ENCODE measurements around the gene SAFB2. TPM values are rescaled to one million over a fixed set of nuclear protein-coding genes. Genes with fewer than 3 reads are reported as not detected.

Gene SAFB2
- total RNA-seq, 1 experiment from 2014 or later = 76.1 TPM

DNA sequence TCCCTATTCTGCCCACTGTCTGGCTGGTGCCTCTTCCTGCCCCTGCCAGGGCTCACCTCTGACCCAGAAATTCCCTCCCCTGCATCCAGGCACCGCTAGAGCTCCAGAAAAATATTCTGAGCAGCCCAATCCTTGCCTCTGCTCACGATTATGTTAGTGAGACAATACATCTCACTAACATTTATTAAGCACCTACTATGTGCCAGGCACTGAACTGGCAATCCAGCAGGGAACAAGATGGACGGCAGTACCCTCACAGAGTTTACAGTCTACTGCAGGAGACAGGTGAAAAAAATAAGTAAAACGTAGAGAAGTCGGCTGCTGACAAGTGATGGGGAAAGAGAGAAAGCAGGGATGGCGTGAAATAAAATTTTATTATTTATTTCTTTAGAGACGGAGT, 60.3 kb downstream of the SAFB2 start:
- H3T11ph ChIP-seq (ENCODE audit: low read length) = no peak overlapping the region
- H3K27ac ChIP-seq (ENCODE audit: insufficient read length, low read depth, low read length) = no peak overlapping the region
- TF ChIP-seq, protein P1, sequence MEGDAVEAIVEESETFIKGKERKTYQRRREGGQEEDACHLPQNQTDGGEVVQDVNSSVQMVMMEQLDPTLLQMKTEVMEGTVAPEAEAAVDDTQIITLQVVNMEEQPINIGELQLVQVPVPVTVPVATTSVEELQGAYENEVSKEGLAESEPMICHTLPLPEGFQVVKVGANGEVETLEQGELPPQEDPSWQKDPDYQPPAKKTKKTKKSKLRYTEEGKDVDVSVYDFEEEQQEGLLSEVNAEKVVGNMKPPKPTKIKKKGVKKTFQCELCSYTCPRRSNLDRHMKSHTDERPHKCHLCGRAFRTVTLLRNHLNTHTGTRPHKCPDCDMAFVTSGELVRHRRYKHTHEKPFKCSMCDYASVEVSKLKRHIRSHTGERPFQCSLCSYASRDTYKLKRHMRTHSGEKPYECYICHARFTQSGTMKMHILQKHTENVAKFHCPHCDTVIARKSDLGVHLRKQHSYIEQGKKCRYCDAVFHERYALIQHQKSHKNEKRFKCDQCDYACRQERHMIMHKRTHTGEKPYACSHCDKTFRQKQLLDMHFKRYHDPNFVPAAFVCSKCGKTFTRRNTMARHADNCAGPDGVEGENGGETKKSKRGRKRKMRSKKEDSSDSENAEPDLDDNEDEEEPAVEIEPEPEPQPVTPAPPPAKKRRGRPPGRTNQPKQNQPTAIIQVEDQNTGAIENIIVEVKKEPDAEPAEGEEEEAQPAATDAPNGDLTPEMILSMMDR (conservative IDR thresholded peaks at IDR 0.05) = no peak
- H4K20me1 ChIP-seq (ENCODE audit: control insufficient read depth, insufficient read depth, insufficient read length) = peaks cover 3% of the 10 kb centered on the region
- H3K4me1 Mint-ChIP-seq = peaks cover 19 to 25% of the 10 kb centered on the region in 2 experiments
- H2BK120ac ChIP-seq (ENCODE audit: low read depth, low read length, poor library complexity, severe bottlenecking) = no peak overlapping the region
- no peak overlapping the region for H3K9ac ChIP-seq (ENCODE audit: extremely low read depth, insufficient read length, low read length)
- no peak overlapping the region for H3K4me2 ChIP-seq (ENCODE audit: insufficient read depth, insufficient read length, low read length)
- H3K79me1 ChIP-seq (ENCODE audit: insufficient read depth, low read depth, low read length, poor library complexity, severe bottlenecking) = no peaks in the 10 kb centered on the region
- no peak overlapping the region for H3K18ac ChIP-seq (ENCODE audit: insufficient read length, low read depth, low read length)
- no peak overlapping the region for H3K4me3 Mint-ChIP-seq
- H3K56ac ChIP-seq (ENCODE audit: insufficient read length, low read depth, low read length) = no peak overlapping the region
- no CpG with 5 or more reads among the region's 7 CpGs for WGBS (ENCODE audit: extremely low coverage, insufficient read length, low lambda C conversion rate)
- H4K91ac ChIP-seq (ENCODE audit: insufficient read length, low read depth, low read length) = no peak overlapping the region
- H3K27me3 Mint-ChIP-seq (ENCODE audit: low read depth) = peaks cover 27% of the 10 kb centered on the region
- no peaks in the 10 kb centered on the region for H3K23me2 ChIP-seq (ENCODE audit: insufficient read length, low read depth, low read length, poor library complexity, severe bottlenecking)
- no peak overlapping the region for H2AFZ ChIP-seq (ENCODE audit: low read length)
- H2BK15ac ChIP-seq (ENCODE audit: low read depth, low read length) = no peak overlapping the region
- DNase-seq = no peak
- H4K8ac ChIP-seq (replicated peaks; ENCODE audit: insufficient read length, low read depth, low read length) = no peak overlapping the region
- H3K27me3 ChIP-seq (ENCODE audit: insufficient read depth, low read length) = peaks cover 10% of the 10 kb centered on the region; the same call in 1 of the 2 replicates
- no peaks in the 10 kb centered on the region; the same call in 1 of the 2 replicates for H3K4me1 ChIP-seq (ENCODE audit: insufficient read depth, low read length)
- H2BK20ac ChIP-seq (ENCODE audit: low read depth, low read length, poor library complexity, severe bottlenecking) = no peak overlapping the region
- H3K23ac ChIP-seq (ENCODE audit: insufficient read length, low read depth, low read length) = no peak overlapping the region
- H3K9me3 Mint-ChIP-seq = peaks cover 9 to 10% of the 10 kb centered on the region in 2 experiments
- no peak overlapping the region for H3K4ac ChIP-seq (ENCODE audit: low read depth, low read length)
- H3K14ac ChIP-seq (ENCODE audit: insufficient read depth, low read length) = no peak overlapping the region
- H3K9me3 ChIP-seq (ENCODE audit: control insufficient read depth, low read depth, low read length) = no peaks in the 10 kb centered on the region
- no peak overlapping the region for H3K27ac Mint-ChIP-seq
- H2BK12ac ChIP-seq (ENCODE audit: insufficient read length, low read depth, low read length) = no peak overlapping the region
- H3K79me2 ChIP-seq (ENCODE audit: insufficient read depth, low read length) = no peaks in the 10 kb centered on the region
- no peak overlapping the region for H2AK5ac ChIP-seq (ENCODE audit: insufficient read length, low read length)
- no peak overlapping the region for H2BK5ac ChIP-seq (ENCODE audit: insufficient read length, low read length)
- H4K5ac ChIP-seq (ENCODE audit: insufficient read length, low read depth, low read length) = no peak overlapping the region
- peaks cover 0 to 9% (median 4%) of the 10 kb centered on the region in 3 experiments; a peak in 1 of 7 replicates for H3K36me3 Mint-ChIP-seq (ENCODE audit: insufficient read depth in 1 of 3, low read depth in 3 of 3)
